Upper lobe of left lung (tissue), 6 donors: ENCODE measurements around the gene ASGR1. TPM values are rescaled to one million over a fixed set of nuclear protein-coding genes. Genes with fewer than 3 reads are reported as not detected.
A peak's percentile ranks its signal among the peaks of the same experiment; 100 is the strongest.

Experiments
- ATAC-seq, 2 donors: fragments of 200-7000 bp; cut with Tn5 transposase; one replicate each; pipeline ENCODE4 v1.9.1; 2022; ENCODE audit warnings: mild to moderate bottlenecking in 2 of 2, moderate library complexity in 2 of 2; ENCODE audit not compliant: low FRiP score in 2 of 2
- DNase-seq, 2 donors: peaks; one replicate each; pipeline ENCODE4 v3.0.0-alpha.2; 2019 to 2020
- H3K27ac ChIP-seq, 4 donors: fragments of 200-600 bp; sonication (generic); one replicate each; pipeline ENCODE4 v1.5.1; 2016 to 2019
- H3K27me3 ChIP-seq, 4 donors: fragments of 200-600 bp; sonication (generic); one replicate each; pipeline ENCODE4 v1.5.1; 2017 to 2019
- H3K36me3 ChIP-seq, 4 donors: fragments of 200-600 bp; sonication (generic); one replicate each; pipeline ENCODE4 v1.5.1; 2016 to 2019
- H3K4me1 ChIP-seq, 4 donors: fragments of 200-600 bp; sonication (generic); one replicate each; pipeline ENCODE4 v1.5.1; 2018 to 2019
- H3K4me3 ChIP-seq, 4 donors: fragments of 200-600 bp; sonication (generic); one replicate each; pipeline ENCODE4 v1.5.1; 2017 to 2019; ENCODE audit warnings: mild to moderate bottlenecking in 2 of 4, moderate library complexity in 1 of 4
- H3K9me3 ChIP-seq, 4 donors: fragments of 200-600 bp; sonication (generic); one replicate each; pipeline ENCODE4 v1.5.1; 2018 to 2019
- EP300 ChIP-seq, 4 donors: sonication (generic); formaldehyde crosslinking; IDR thresholded peaks; one replicate each; pipeline ENCODE4 v1.5.1; 2017; ENCODE audit warnings: antibody characterized with exemption in 4 of 4, control low read depth in 2 of 4
- POLR2A ChIP-seq, 4 donors: fragments of 450-650 bp; IDR thresholded peaks; one replicate each; pipeline ENCODE4 v1.5.1; 2016 to 2017; ENCODE audit warnings: antibody characterized with exemption in 4 of 4, mild to moderate bottlenecking in 2 of 4
- POLR2AphosphoS5 ChIP-seq, 2 donors: sonication (generic); formaldehyde crosslinking; IDR thresholded peaks; one replicate each; pipeline ENCODE4 v1.5.1; 2017; ENCODE audit warnings: antibody characterized with exemption in 2 of 2
- WGBS, 2 donors: methylation state at CpG; one replicate each; pipeline ENCODE4 v1.1.5; 2017 to 2018; 5-methylcytosine and 5-hydroxymethylcytosine counted together
- total RNA-seq, 6 donors: library from RNA; depleted of rRNA in 4 of 6; stranded (reverse); fragments of >200 nt in 4 of 6; gene quantifications; one replicate each; pipeline versions ENCODE4 v1.1.0 to v1.2.1, GENCODE V29; 2016 to 2021
- TF ChIP-seq, protein P1 (sequence below), 6 experiments: fragments of 450-650 bp in 4 of 6; fragments of 200-600 bp in 2 of 6; sonication (generic) in 2 of 6; IDR thresholded peaks; one replicate each; pipeline ENCODE4 v1.5.1; 2016 to 2019; ENCODE audit warnings: antibody characterized with exemption in 6 of 6
- donor health status: DM: no; HTN: no; CAD: no; lungs with moderate emphysema.
- donor health status: DM: no; HTN: yes; CAD: no; lungs with severe emphysema.

ASGR1 gene
- total RNA-seq, 6 donors from 2014 or later, result 1.1 to 11.5 (median 6.8) TPM; not detected in 1

DNA sequence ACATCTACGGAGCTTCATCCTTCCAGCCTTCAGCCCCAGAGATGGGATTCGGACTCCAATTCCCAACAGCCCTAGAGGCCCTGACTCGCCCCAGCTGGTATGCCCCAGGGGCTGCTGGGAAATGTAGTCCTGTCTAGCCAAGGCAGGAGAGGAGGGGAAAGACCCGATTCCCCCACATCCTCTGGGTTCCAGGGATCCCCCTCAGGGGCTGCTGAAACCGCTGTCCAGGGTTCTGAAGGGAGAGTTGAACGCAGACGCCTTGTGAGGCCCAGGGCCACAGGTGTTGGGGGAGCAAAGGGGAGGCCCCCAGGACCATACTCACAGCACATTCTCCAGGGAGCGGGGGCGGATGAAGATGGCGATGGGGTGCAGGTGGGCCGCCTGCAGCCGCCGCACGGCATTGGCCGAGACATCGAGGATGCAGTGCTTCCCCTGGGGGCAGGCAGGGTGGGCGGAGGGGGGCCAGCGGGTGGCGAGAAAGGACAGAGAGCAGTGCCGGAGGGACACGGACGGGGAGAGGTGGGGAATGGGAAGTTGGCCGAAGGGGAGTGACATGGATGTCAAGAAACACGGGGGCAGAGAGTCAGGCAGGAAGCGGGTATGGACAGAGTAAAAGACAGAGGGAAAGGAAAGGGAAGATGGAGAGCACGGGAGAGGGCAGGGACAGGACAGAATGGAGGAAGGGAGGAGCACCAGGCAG, 12.6 kb upstream of the ASGR1 start:
- Histone ChIP-seq H3K4me1 (peaks cover 0 to 3% (median 0%) of the 10 kb centered on the region in 4 donors), H3K36me3 (peaks cover 0 to 61% (median 36%) of the 10 kb centered on the region in 4 donors), H3K9me3 (no peaks in the 10 kb centered on the region), H3K27me3 (no peaks in the 10 kb centered on the region), H3K27ac (no peak overlapping the region), H3K4me3 (no peak overlapping the region)
- ATAC-seq, result peak; percentile 2 to 62
- DNase-seq, result peak in 1 of 2 donors; percentile 39
- TF ChIP-seq, protein P1, sequence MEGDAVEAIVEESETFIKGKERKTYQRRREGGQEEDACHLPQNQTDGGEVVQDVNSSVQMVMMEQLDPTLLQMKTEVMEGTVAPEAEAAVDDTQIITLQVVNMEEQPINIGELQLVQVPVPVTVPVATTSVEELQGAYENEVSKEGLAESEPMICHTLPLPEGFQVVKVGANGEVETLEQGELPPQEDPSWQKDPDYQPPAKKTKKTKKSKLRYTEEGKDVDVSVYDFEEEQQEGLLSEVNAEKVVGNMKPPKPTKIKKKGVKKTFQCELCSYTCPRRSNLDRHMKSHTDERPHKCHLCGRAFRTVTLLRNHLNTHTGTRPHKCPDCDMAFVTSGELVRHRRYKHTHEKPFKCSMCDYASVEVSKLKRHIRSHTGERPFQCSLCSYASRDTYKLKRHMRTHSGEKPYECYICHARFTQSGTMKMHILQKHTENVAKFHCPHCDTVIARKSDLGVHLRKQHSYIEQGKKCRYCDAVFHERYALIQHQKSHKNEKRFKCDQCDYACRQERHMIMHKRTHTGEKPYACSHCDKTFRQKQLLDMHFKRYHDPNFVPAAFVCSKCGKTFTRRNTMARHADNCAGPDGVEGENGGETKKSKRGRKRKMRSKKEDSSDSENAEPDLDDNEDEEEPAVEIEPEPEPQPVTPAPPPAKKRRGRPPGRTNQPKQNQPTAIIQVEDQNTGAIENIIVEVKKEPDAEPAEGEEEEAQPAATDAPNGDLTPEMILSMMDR (IDR thresholded peaks at IDR 0.05), result no peak
- no peak for TF ChIP-seq EP300 (IDR thresholded peaks at IDR 0.05)
- no peak for TF ChIP-seq POLR2A (IDR thresholded peaks at IDR 0.05)
- TF ChIP-seq POLR2AphosphoS5 (IDR thresholded peaks at IDR 0.05), result no peak
- 79 to 84% methylated on average over 24 to 26 of the region's 26 CpGs for WGBS, 2 donors

DNA sequence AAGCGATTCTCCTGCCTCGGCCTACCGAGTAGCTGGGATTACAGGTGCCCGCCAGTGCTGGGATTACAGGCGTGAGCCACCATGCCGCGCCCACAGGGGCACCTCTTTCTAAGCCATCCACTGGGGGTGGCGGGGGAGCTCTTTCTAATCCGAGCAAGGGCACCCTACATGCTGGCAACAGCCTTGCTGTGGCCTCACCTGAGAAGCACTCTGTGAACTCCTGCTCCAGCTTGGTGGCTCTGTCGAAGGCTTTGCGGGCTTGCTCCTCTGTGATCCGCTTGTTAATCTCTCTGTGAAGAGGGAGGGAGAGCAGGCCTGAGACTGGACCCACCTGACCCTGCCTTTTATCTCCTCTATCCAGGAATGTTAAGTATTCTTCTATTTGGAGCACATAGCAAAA, 11.9 kb upstream of the ASGR1 start:
- 88 to 96% methylated on average over 4 to 12 of the region's 12 CpGs for WGBS, 2 donors
- Histone ChIP-seq H3K4me1 (peaks cover 0 to 3% (median 0%) of the 10 kb centered on the region in 4 donors), H3K4me3 (no peak overlapping the region), H3K36me3 (peaks cover 0 to 54% (median 30%) of the 10 kb centered on the region in 4 donors), H3K27ac (no peak overlapping the region), H3K27me3 (no peaks in the 10 kb centered on the region), H3K9me3 (no peaks in the 10 kb centered on the region)
- TF ChIP-seq, protein P1 (IDR thresholded peaks at IDR 0.05), result no peak
- TF ChIP-seq POLR2AphosphoS5 (IDR thresholded peaks at IDR 0.05) (no peak), POLR2A (IDR thresholded peaks at IDR 0.05) (no peak), EP300 (IDR thresholded peaks at IDR 0.05) (no peak)
- no peak for ATAC-seq
- no peak for DNase-seq

DNA sequence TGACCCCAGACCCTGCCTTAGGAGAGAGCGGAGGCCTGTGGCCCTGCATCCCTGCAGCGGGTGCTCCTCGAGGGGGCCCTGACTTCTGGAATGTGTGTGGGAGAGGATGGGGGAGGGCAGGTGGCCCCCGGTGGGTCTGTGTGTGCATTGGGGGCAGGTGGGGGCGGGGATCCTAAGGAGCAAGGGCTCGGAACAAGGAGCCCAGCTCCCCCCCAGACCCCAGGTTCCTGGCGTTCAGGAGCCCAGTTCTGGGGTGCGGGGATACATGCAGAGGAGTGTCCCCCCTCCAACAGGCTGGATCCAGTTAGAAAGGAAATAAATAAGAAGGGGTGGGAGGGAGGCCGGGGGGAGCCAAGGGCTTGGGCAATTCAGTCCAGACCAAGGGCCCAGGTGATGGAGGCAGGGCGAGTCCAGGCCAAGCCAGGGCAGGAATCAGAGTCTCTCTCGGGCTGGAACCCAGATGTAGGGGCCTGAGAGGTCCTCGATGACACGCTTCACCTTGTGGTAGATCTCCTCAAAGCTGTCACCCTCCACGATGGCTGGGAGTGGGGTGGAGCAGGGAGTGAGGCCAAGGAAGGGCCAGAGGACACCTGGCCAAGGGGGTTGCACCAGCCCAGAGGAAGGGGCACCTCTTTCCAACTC, 11.2 kb upstream of the ASGR1 start:
- 85 to 89% methylated on average over 13 of the region's 14 CpGs for WGBS, 2 donors
- Histone ChIP-seq H3K9me3 (no peaks in the 10 kb centered on the region), H3K36me3 (peaks cover 0 to 47% (median 23%) of the 10 kb centered on the region in 4 donors), H3K4me1 (peaks cover 0 to 3% (median 0%) of the 10 kb centered on the region in 4 donors), H3K4me3 (no peak overlapping the region), H3K27ac (no peak overlapping the region), H3K27me3 (no peaks in the 10 kb centered on the region)
- DNase-seq (no peak), ATAC-seq (peak in 1 of 2 donors; percentile 3)
- TF ChIP-seq POLR2AphosphoS5 (IDR thresholded peaks at IDR 0.05) (no peak), POLR2A (IDR thresholded peaks at IDR 0.05) (no peak), EP300 (IDR thresholded peaks at IDR 0.05) (no peak)
- TF ChIP-seq, protein P1 (IDR thresholded peaks at IDR 0.05), result no peak

DNA sequence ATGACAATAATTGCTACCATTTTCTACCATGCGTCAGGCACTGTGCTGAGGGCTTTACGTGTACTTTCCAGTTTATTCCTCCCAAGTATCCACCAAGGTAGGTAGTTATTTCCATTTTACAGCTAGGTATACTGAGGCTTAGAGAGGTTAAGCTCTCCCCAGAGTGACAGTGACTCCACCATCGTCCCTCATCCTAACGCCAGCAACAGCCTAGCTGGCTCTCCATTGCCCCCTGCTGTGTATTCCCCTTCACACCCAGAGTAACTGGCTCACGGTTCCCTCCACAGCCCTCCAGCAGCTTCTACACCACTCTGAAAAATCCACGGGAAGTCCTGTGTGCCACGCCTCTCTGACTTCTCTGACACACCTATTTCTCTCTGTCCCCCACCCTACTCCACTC, 7.1 kb upstream of the ASGR1 start:
- WGBS, 2 donors, result 57 to 59% methylated on average over 7 of the region's 7 CpGs
- TF ChIP-seq POLR2A (IDR thresholded peaks at IDR 0.05) (no peak), POLR2AphosphoS5 (IDR thresholded peaks at IDR 0.05) (no peak), EP300 (IDR thresholded peaks at IDR 0.05) (no peak)
- TF ChIP-seq, protein P1 (IDR thresholded peaks at IDR 0.05), result no peak
- no peak overlapping the region for H3K27ac ChIP-seq
- peaks cover 0 to 13% (median 5%) of the 10 kb centered on the region in 4 donors for H3K36me3 ChIP-seq
- no peaks in the 10 kb centered on the region for H3K9me3 ChIP-seq
- DNase-seq (no peak), ATAC-seq (no peak)
- peaks cover 0 to 8% (median 6%) of the 10 kb centered on the region in 4 donors for H3K4me1 ChIP-seq
- H3K4me3 ChIP-seq, result no peak overlapping the region
- no peaks in the 10 kb centered on the region for H3K27me3 ChIP-seq
